ENCODE data around the gene TMC6.
"Not testable (repeated sequence)": the region's sequence is repeated elsewhere in the genome, so short reads cannot be mapped to it uniquely, and the experiment has no call there.

The TMC6 gene, protein sequence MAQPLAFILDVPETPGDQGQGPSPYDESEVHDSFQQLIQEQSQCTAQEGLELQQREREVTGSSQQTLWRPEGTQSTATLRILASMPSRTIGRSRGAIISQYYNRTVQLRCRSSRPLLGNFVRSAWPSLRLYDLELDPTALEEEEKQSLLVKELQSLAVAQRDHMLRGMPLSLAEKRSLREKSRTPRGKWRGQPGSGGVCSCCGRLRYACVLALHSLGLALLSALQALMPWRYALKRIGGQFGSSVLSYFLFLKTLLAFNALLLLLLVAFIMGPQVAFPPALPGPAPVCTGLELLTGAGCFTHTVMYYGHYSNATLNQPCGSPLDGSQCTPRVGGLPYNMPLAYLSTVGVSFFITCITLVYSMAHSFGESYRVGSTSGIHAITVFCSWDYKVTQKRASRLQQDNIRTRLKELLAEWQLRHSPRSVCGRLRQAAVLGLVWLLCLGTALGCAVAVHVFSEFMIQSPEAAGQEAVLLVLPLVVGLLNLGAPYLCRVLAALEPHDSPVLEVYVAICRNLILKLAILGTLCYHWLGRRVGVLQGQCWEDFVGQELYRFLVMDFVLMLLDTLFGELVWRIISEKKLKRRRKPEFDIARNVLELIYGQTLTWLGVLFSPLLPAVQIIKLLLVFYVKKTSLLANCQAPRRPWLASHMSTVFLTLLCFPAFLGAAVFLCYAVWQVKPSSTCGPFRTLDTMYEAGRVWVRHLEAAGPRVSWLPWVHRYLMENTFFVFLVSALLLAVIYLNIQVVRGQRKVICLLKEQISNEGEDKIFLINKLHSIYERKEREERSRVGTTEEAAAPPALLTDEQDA

DNA sequence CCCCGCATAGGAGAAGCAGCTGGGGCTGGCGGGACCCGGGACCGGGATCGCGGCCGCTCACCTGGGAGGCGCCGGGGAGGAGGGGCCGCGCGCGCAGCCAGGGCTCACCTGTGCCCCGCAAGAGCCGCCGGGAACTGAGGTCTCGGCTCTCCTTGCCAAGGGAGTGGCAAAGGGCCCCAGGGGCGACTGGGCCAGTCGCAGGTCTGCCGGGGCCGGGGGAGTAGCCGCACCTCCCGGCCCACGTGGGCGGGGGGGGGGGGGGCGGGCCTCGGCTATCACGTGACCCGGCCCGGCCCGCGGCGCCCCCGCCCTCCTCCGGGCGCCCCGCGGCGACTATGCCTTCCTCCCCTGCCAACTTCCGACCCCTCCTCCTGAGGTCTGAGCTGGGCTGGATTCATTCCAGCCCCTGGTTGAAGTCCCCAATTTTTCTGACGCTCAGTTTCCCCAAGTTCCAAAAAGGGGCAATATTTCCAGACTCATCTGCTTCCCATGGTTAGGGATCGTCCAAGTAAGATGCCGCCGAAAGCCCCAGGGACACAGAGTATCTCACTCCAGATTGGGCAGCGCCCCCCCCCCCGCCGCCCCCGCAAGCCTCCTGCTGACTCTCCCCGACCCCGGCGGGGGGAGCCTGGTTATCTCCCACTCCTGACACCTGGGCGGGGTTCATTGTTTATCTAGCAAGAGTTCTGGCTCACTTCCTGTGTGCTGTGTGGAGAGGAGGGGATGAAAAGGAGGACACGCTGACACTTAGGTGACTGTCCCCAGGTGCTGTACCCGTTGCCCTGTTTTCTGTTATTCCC lies at the start of gene TMC6:
TSS of gene TMC6 (minus strand) at position 205 of the 800 bp plus-strand sequence. CDS start 1,923 bp downstream, outside the sequence.
- DNase-seq (ENCODE audit: low read depth), result no peak

DNA sequence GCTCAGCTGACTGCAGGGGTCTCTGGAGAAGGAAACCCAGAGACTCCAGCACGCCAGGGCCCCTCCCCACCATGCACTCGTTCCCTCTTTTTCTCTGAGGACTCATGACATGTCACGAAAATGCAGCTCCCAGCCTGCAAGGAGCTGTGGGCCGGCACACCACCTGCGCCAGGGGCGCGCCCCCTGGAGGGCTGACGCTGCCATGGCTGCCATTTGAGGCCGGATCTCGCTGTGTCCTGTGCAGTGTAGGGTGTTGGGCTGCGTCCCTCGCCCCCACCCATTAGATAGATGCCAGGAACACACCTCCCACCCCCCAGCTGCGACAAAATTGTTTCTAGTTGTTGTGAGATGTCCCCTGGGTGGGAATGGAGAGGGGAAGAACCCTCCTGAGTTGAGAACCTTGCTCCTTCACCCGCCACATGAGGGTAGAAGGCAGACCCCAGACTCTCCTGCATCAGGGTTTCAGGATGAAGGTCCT lies 48.0 kb upstream of the TMC6 start:
- DNase-seq (ENCODE audit: low read depth), result peak; percentile 39

DNA sequence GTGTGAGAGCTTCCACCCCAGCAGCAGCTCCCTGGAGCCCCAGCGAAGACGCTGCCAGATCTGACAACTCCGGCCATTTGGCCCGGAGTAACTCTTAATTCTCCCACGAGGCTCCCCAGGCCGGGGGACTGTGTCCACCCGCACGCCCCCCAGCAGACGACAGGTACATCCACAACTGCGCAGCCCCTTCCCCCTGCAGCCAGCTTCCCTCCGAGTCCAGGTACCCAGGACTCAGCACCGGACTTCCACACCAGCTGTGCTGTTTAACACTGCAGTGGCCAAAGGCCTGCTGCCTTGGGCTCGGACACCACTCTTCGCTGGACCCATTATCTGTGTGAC lies 47.1 kb upstream of the TMC6 start:
- DNase-seq (ENCODE audit: low read depth), result no peak

DNA sequence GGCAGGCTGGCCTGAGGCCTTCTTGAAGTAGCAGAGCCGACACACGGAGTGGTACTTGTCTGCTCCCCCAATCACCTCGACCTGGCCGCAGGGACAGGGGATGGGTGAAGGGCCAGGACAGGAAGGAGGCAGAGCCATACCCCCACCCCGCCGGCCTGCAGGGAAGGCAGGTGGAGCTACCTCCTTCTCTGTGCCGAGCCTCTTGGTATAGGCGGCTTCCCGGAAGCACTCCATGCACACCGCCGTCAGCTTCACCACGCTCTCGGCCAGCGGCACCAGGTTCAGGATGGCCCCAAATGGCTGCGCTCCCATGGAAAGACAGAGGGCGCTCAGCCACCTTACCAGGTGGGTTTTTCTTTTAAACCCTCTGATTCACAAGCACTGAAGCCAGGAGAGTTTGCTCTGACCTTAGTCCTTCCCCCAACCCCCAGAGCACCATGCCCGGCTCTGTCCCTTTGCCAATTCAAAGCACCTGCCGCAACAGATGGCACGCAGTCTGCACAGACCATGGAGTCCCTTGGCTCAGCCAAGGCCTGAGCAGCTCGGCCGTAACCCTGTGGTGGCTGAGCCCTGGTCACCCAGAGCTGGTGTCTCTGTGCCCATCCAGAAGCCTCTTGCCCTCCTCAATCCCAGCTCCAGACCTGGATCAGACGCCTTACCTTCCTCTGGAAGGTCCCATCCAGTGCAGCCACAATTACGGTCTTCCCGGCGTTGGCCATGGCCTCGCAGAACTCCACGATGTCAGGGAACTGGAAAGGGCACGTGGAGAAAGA lies 46.5 kb upstream of the TMC6 start:
- DNase-seq (ENCODE audit: low read depth), result no peak

DNA sequence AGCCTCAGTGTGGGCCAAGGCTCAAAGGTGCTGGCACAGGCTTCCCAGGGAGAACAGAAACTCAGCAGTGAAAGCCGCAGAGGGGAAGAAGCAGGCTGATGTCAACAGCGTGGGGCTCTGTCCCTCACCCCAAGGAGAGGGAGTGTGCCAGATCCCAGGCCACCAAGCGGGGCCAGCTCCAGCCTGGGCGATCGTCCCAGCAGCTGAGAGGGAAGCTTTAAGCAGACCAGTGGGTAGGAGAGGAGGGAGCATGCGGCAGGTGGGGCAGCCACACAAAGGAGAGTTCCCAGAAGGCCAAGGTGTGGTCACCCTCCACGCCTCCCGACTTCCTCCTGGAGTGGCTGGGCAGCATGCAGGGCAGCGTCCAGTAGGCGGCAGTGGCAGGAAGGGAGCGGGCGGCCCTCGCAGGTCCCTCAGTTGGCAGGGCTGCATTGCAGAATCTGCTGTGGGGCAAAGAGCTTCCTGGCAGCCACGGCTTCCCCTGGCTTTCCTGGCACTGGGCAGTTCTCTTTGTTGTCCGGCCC lies 45.9 kb upstream of the TMC6 start:
- DNase-seq (ENCODE audit: low read depth), result peak; percentile 29

DNA sequence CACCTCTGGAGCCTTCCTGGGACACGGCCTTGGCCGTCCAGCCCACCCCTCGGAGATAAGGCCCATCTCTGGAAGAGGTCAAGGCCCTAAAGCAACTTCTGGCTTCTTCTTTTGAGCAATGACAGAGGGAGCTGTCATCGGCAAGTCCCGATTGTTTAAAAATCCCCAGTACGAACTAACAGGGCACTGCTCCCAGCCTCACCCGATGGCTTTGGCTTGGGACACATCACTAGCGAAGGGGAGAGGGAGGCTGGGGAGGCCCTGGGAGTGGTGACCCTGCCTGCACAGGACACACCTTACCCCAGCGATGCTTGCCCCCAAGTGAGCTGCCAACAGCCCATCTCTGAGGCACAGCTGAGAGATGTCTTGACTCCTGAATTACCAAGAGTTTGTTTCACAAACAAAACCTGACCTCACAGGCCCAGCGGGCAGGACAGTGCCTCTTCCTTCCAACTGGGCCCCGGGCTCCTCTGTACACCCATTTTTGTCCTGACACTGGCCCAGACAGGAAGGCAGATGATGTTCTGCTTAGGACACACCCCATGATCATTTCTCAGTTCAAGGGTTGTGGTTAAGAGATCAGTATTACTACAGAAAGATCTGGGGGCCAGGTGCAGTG lies 44.7 kb upstream of the TMC6 start:
- DNase-seq (ENCODE audit: low read depth), result no peak

DNA sequence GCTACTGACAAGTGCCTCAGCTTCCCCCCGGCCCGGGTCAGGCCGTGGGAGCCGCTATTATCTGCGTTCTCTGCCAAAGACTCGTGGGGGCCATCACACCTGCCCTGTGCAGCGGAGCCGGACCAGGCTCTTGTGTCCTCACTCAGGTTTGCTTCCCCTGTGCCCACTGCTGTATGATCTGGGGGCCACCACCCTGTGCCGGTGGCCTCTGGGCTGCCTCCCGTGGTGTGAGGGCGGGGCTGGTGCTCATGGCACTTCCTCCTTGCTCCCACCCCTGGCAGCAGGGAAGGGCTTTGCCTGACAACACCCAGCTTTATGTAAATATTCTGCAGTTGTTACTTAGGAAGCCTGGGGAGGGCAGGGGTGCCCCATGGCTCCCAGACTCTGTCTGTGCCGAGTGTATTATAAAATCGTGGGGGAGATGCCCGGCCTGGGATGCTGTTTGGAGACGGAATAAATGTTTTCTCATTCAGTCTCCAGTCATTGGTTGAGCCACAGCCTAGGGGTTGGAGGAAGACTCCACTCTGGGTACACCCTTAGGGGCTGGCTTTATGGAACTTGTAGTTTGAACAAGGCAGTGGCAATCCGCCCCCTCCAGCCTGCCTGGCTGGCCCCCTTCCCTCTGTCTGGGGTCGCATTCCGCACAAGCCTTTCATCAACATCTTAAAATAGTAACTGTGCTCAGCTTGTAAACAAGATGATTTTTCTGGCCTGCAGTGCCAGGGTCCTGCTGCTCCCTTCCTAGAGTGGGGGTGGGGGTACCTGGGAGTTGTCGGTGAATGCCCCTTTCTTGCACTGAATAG lies 43.9 kb upstream of the TMC6 start:
- peak; percentile 11 for DNase-seq (ENCODE audit: low read depth)

DNA sequence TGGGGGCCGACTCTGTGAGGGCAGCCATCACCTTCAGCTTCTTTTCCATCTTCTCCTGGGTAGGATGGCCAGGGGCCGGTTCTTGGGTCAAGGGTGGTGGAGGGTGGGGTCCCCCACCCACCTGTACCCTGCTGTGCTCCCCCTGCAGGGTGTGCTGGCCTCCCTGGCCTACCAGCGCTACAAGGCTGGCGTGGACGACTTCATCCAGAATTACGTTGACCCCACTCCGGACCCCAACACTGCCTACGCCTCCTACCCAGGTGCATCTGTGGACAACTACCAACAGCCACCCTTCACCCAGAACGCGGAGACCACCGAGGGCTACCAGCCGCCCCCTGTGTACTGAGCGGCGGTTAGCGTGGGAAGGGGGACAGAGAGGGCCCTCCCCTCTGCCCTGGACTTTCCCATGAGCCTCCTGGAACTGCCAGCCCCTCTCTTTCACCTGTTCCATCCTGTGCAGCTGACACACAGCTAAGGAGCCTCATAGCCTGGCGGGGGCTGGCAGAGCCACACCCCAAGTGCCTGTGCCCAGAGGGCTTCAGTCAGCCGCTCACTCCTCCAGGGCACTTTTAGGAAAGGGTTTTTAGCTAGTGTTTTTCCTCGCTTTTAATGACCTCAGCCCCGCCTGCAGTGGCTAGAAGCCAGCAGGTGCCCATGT lies 43.2 kb upstream of the TMC6 start:
- DNase-seq (ENCODE audit: low read depth), result not testable (repeated sequence)

DNA sequence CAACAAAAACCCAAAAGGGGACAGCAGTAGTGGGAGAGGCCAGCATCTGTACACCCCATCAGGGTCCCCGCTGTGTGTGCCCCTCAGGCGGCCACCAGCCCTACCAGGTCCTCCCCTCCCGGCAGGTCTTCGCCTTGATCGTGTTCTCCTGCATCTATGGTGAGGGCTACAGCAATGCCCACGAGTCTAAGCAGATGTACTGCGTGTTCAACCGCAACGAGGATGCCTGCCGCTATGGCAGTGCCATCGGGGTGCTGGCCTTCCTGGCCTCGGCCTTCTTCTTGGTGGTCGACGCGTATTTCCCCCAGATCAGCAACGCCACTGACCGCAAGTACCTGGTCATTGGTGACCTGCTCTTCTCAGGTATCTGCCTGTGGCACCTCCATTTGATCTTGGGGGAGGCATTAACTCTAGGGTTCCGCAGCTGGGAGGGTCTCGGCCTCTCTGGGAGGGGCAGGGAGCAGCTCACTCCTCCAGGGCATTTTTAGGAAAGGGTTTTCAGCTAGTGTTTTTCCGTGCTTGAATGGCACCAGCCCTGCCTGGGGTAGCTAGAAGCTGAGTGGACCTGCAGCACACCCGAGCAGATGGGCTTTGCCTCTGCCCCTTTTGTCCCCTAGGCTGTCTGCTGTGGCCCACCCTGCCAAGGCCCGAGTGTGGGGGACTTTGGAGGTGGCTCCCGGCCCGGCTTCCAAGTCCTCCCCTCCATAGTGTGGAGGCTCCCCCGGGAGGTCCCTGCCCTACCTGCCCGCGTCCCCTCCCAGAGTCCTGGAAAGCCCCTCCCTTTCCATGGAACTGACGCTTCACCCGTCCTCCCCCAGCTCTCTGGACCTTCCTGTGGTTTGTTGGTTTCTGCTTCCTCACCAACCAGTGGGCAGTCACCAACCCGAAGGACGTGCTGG lies 42.4 kb upstream of the TMC6 start:
- DNase-seq (ENCODE audit: low read depth), result no peak

DNA sequence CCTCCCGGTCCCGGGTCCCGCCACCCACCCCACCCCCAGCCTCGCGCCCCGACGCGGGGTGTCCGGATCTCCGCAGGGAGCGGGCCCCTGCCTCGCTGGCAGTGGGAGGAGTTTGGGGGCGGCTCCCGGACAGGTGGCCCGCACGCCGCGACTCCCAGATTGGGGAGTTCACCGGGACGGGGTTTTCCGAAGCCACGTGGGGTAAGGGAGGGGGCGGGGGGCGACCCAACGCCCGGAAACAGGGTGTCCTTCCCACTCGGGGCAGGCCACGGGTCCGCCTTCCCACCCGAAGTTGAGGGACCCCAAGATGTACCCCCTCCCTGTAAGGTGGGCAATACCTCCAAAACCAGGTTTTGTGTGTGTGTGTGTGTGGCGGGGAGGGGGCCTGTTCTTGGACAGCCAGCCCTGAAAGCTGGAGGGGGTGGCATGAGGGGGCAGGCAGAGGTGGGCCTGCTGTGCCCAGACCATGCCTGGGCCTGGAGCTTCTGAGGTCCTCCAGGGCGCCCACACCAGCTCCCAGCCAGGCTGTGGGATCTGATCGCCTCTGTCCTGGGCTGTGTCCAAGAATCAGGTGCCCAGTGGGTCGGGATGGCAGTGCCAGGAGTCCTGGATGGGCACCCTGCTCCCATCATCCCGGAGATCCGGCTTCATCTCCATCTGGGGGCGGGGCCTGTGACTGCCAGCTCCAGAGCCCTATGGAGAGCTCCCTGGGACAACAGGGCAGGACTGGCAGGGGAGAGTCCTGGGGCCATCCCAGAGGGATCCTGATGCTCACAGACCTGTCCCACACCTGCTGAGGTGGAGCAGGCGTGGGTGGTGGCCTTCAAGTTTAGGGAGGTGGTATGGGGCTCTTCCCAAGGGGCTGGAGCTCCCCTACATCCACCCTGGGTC lies 40.6 kb upstream of the TMC6 start:
- peak; percentile 37 for DNase-seq (ENCODE audit: low read depth)

DNA sequence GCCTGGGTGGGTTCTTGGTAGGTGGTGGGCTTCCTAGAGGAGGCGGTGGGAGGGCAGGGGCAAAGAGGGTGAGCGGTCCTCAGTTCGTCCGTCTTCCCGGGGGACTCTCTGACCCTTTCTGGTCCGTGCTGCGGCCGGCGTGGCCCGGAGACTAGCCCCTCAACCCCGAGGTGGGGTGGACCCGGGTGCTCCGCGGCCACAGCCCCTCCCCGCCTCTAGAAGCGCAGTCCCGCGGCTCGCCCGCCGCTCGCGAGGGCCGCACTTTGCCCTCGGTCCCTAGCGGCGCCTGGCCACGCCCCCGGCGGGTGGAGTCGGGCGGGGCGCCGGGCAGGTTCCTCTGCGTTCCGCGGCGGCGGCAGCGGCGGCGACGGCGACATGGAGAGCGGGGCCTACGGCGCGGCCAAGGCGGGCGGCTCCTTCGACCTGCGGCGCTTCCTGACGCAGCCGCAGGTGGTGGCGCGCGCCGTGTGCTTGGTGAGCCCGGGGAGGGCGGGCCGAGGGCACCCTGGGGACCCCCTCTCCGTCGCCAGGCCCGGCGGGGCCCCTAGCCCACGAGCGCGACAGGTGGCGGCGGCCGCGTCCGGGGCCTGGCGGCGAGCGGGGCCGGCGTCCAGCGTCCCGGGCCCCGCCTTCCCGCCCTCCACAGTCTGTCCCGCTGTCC lies 39.8 kb upstream of the TMC6 start, which contains the start of gene SYNGR2:
TSS of gene SYNGR2 (plus strand) at position 340 of the 661 bp plus-strand sequence. CDS start at position 376, 36 bp downstream.
- peak; percentile 30 for DNase-seq (ENCODE audit: low read depth)

DNA sequence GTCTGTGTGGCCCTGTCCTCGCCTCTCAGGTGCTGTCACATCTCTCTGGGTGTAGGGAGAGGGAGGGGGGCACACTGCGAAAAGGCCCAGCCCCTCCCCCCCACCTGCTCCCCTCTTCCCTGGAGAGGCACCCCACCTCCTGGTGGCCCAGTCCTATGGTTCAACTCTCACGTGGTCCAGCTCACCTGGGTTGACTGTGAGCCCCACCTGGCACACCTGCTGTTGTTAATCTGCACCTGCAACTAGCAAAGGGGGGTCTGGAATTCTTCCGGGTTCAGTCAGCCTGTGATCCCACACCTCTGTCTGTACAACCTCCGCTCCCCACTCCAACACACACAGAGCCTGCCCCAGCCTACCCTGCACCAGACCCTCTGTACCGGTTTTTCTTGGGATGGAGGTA lies 37.9 kb upstream of the TMC6 start:
- DNase-seq (ENCODE audit: low read depth), result no peak

DNA sequence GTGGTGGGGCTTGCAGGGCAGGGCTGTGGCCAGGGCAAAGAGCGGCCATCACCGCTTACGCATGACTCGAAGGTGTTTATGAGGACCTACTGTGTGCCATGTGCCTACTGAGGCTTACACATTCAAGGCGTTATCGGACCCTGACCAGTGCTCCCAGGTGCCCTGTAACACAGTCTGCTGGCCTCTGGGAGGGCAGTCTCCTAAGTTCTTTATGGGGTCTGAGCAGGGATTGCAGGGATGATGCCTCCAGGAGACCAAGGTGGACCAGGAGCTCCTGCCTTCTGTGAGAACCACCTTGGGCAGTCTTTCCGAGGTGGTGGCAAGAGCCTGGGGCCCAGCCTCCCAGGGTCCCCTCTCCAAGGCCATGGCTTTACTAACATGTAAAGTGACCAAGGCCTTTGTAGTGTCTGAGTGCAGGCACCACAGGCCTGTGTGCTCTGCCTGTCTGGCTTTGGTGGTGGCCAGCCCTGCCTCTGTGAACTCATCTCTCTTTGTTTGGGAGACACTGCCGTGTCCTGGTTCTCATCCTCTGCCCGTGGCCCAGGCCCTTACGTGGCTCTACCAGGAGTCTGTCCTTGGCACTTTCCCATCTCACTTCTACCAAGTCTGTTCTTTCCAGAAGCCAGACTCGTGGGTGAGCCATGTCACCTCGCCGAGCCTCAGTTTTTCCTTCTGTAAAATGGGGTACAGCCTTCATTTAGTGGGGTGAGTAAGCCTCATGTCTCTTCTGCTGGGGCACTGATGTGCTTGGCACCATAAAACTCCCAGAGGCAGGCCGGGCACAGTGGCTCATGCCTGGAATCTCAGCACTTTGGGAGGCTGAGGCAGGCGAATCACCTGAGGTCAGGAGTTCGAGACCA lies 36.4 kb upstream of the TMC6 start:
- no peak for DNase-seq (ENCODE audit: low read depth)

DNA sequence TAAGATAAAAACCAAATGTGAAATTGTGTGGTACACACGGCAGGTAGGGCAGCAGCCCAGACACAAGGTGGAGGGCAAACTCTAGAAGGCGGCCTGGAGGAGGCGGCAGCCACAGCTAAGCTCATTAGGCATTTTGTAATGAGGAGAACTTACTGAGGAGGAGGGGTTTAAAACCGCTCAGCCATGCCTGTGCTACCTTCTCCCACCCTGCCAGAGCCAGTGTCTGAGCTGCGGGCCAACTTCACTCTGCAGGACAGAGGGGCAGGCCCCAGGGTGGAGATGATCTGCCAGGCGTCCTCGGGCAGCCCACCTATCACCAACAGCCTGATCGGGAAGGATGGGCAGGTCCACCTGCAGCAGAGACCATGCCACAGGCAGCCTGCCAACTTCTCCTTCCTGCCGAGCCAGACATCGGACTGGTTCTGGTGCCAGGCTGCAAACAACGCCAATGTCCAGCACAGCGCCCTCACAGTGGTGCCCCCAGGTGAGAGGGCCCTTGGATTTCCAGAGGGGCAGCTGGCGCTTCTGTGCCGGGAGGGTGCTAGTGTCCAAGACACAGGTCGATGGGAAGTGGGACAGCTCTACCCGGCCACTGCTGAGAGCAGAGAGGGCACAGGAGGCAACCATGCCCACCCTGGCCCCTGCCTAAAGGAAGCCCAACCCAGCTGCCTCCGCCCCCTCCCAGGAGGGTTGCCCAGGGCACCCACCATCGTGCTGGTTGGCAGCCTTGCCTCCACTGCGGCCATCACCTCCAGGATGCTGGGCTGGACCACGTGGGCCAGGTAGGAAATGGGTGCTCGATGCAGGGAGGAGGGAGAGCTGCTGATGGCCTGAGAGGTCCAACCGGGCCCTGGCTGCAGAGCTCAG lies 35.6 kb upstream of the TMC6 start:
- no peak for DNase-seq (ENCODE audit: low read depth)

Measured in fibroblast of gingiva (primary cell).